ENCODE data around the gene INSC.

GRCh38 chr11:15189641-15190365 is 75.1 kb downstream of the INSC start:
- no peak for TF ChIP-seq CTCF (IDR thresholded peaks at IDR 0.05)
- no peak for TF ChIP-seq POLR2A (IDR thresholded peaks at IDR 0.05)

All from body of pancreas (tissue), 4 donors.